ENCODE measurements around the gene FHIT. TPM values are rescaled to one million over a fixed set of nuclear protein-coding genes. Genes with fewer than 3 reads are reported as not detected.
A peak's percentile ranks its signal among the peaks of the same experiment; 100 is the strongest.

Gene FHIT
- total and polyA plus RNA-seq, 4 donors: 2.6 to 21.3 (median 8.7) TPM

GRCh38 chr3:60579734-60580133 is 671.5 kb downstream of the FHIT start:
- ATAC-seq (ENCODE audit: insufficient read depth, low FRiP score): peak; percentile 19
- no peaks in the 10 kb centered on the region for H3K9me3 ChIP-seq (ENCODE audit: control insufficient read depth in 4 of 4, insufficient read depth in 3 of 4, low read length in 3 of 4)
- H3K4me1 ChIP-seq (ENCODE audit: control insufficient read depth in 5 of 5, insufficient read depth in 5 of 5, low read length in 5 of 5): peaks cover 0 to 2% (median 0%) of the 10 kb centered on the region in 5 donors
- 63 to 84% methylated on average over 5 of the region's 5 CpGs for WGBS, 2 donors
- H3K4me3 ChIP-seq: no peak overlapping the region
- TF ChIP-seq CTCF (IDR thresholded peaks at IDR 0.05; ENCODE audit: control extremely low read depth, extremely low read depth): no peak
- peaks cover 0 to 3% (median 0%) of the 10 kb centered on the region in 3 donors for H3K27me3 ChIP-seq (ENCODE audit: control insufficient read depth in 3 of 3, insufficient read depth in 3 of 3, low read length in 2 of 3)
- H3K27ac ChIP-seq (ENCODE audit: low read depth in 1 of 2, low read length in 1 of 2): no peak overlapping the region
- H3K36me3 ChIP-seq (ENCODE audit: control insufficient read depth in 4 of 4, insufficient read depth in 4 of 4, low read length in 4 of 4): no peaks in the 10 kb centered on the region
- no peak overlapping the region for H3K9ac ChIP-seq (ENCODE audit: insufficient read depth in 1 of 2, low read length in 2 of 2)
- DNase-seq: no peak

- WGBS, 2 donors: 94 to 100% methylated on average over 1 of the region's 1 CpG
- Histone ChIP-seq H3K27me3 (ENCODE audit: control insufficient read depth in 3 of 3, insufficient read depth in 3 of 3, low read length in 2 of 3) (peaks cover 0 to 3% (median 0%) of the 10 kb centered on the region in 3 donors), H3K9ac (ENCODE audit: insufficient read depth in 1 of 2, low read length in 2 of 2) (no peak overlapping the region), H3K9me3 (ENCODE audit: control insufficient read depth in 4 of 4, insufficient read depth in 3 of 4, low read length in 3 of 4) (no peaks in the 10 kb centered on the region), H3K4me3 (no peak overlapping the region), H3K4me1 (ENCODE audit: control insufficient read depth in 5 of 5, insufficient read depth in 5 of 5, low read length in 5 of 5) (peaks cover 0 to 2% (median 0%) of the 10 kb centered on the region in 5 donors), H3K27ac (ENCODE audit: low read depth in 1 of 2, low read length in 1 of 2) (no peak overlapping the region), H3K36me3 (ENCODE audit: control insufficient read depth in 4 of 4, insufficient read depth in 4 of 4, low read length in 4 of 4) (no peaks in the 10 kb centered on the region)
- no peak for TF ChIP-seq CTCF (IDR thresholded peaks at IDR 0.05; ENCODE audit: control extremely low read depth, extremely low read depth)
- no peak for DNase-seq
- ATAC-seq (ENCODE audit: insufficient read depth, low FRiP score): no peak
Observed at GRCh38 chr3:60578936-60579335, 672.3 kb downstream of the FHIT start.

GRCh38 chr3:60577601-60578000 is 673.7 kb downstream of the FHIT start:
- H3K4me3 ChIP-seq: no peak overlapping the region
- peaks cover 0 to 2% (median 0%) of the 10 kb centered on the region in 5 donors for H3K4me1 ChIP-seq (ENCODE audit: control insufficient read depth in 5 of 5, insufficient read depth in 5 of 5, low read length in 5 of 5)
- ATAC-seq (ENCODE audit: insufficient read depth, low FRiP score): no peak
- 70 to 91% methylated on average over 4 of the region's 4 CpGs for WGBS, 2 donors
- H3K27me3 ChIP-seq (ENCODE audit: control insufficient read depth in 3 of 3, insufficient read depth in 3 of 3, low read length in 2 of 3): peaks cover 0 to 3% (median 0%) of the 10 kb centered on the region in 3 donors
- H3K27ac ChIP-seq (ENCODE audit: low read depth in 1 of 2, low read length in 1 of 2): no peak overlapping the region
- no peak for DNase-seq
- no peak for TF ChIP-seq CTCF (IDR thresholded peaks at IDR 0.05; ENCODE audit: control extremely low read depth, extremely low read depth)
- H3K9ac ChIP-seq (ENCODE audit: insufficient read depth in 1 of 2, low read length in 2 of 2): no peak overlapping the region
- peaks cover 0 to 1% (median 0%) of the 10 kb centered on the region in 4 donors for H3K9me3 ChIP-seq (ENCODE audit: control insufficient read depth in 4 of 4, insufficient read depth in 3 of 4, low read length in 3 of 4)
- H3K36me3 ChIP-seq (ENCODE audit: control insufficient read depth in 4 of 4, insufficient read depth in 4 of 4, low read length in 4 of 4): no peaks in the 10 kb centered on the region

DNA sequence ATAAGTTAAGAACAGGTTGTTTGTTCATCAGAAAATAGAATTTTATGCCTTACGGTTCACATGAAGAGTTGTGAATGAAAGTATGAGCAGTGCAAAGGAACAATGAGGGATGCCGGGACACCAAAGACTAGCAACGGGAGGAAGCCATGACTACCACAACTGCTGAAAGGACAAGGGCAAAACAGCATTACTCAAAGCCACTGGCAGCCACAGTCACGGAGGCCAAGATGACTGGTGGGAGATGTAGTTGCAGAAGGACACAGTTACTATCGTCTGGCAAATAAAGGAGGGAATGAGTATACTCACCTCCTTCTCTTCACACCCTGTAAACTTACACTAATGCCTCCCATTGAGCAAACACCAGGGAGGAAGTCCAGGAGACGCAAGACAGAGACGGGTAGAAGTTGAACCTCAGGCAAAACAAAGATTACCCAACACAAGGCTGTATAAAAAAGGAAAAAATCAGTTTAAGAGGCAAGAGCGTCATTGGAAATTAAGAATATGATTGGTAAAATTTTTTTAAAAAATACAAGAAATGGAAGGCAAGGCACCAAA is 675.5 kb downstream of the FHIT start:
- no peak for TF ChIP-seq CTCF (IDR thresholded peaks at IDR 0.05; ENCODE audit: control extremely low read depth, extremely low read depth)
- Histone ChIP-seq H3K4me3 (no peak overlapping the region), H3K27ac (ENCODE audit: low read depth in 1 of 2, low read length in 1 of 2) (no peak overlapping the region), H3K9ac (ENCODE audit: insufficient read depth in 1 of 2, low read length in 2 of 2) (no peak overlapping the region), H3K4me1 (ENCODE audit: control insufficient read depth in 5 of 5, insufficient read depth in 5 of 5, low read length in 5 of 5) (peaks cover 0 to 2% (median 0%) of the 10 kb centered on the region in 5 donors), H3K27me3 (ENCODE audit: control insufficient read depth in 3 of 3, insufficient read depth in 3 of 3, low read length in 2 of 3) (peaks cover 0 to 3% (median 0%) of the 10 kb centered on the region in 3 donors), H3K36me3 (ENCODE audit: control insufficient read depth in 4 of 4, insufficient read depth in 4 of 4, low read length in 4 of 4) (no peaks in the 10 kb centered on the region), H3K9me3 (ENCODE audit: control insufficient read depth in 4 of 4, insufficient read depth in 3 of 4, low read length in 3 of 4) (peaks cover 0 to 1% (median 0%) of the 10 kb centered on the region in 4 donors)
- WGBS, 2 donors: 60 to 76% methylated on average over 8 of the region's 8 CpGs
- no peak for DNase-seq
- no peak for ATAC-seq (ENCODE audit: insufficient read depth, low FRiP score)

Data from lung (tissue), 12 donors.